Breast epithelium (tissue), 3 donors: ENCODE measurements around the gene AFAP1L1.

Experiments
- CTCF ChIP-seq, 3 donors: fragments of 450-650 bp; IDR thresholded peaks; one replicate each; pipeline ENCODE4 v1.5.1; 2016 to 2017; ENCODE audit warnings: antibody characterized with exemption in 3 of 3, mild to moderate bottlenecking in 3 of 3, moderate library complexity in 3 of 3
- POLR2A ChIP-seq: fragments of 450-650 bp; IDR thresholded peaks from one replicate; pipeline ENCODE4 v1.6.1; 2016; ENCODE audit warnings: antibody characterized with exemption, mild to moderate bottlenecking, moderate library complexity

DNA sequence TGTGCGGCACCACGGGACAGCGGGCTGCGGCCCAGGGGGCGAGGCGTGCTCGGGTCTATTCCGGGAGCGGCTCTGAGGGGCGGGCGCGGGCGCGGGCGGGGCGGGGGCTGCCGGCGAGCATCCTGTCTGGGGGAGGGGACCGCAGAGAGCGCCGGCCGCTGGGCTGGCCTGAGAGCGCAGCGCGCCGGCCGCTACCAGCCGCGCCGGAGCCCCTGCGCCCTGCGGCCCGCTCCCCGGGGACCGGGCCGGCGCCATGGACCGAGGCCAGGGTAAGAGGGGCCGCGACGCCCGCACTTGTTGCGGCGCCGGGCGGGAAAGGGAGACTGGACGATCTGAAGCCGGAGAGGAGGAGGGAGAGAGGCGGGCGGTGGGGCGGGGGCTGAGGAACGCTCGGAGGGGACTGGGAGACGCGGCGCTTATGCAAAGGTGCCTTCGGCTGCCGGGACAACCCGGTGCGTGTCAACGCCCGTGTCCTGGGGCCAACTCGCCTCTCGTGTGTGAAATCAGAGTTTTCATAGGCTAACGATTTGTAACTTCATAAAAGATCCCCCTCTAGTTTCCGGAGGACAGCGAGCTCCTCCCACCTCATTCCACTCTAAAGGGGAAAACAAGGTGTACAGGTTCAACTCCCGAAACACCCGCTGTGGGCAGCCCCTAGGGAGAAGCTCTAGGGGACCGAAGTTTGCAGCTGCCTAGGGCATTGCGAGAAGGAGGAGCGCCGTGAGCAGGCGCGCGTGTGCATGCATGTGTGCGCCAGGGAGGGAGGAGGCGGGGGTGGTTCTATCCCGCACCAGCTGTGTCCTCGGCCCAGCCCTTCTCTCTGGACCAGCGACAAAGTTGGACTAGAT, at the start of gene AFAP1L1:
- TF ChIP-seq POLR2A (no peak), CTCF (IDR thresholded peaks at IDR 0.05) (no peak)
